ENCODE results near the gene OR6K3. TPM values are rescaled to one million over a fixed set of nuclear protein-coding genes. Genes with fewer than 3 reads are reported as not detected.

The OR6K3 gene
- polyA plus RNA-seq, 1 donor (not counting 4 experiments of a cell fraction or from before 2014, with no cell fraction given): not detected

- dilution Hi-C loops (cut with MboI; ENCODE audit: extremely low pct_ligation_motif_present, low sequenced_read_pairs): no loop called here
- FAIRE-seq: no peak
- no peak overlapping the region for H3K4me3 ChIP-seq (ENCODE audit: control insufficient read depth in 2 of 3, extremely low read depth in 1 of 3, insufficient read depth in 2 of 3, low read depth in 1 of 3, low read length in 3 of 3)
Observed at GRCh38 chr1:158706096-158706495, 14.4 kb downstream of the OR6K3 start.

GRCh38 chr1:158700552-158700951, 20.0 kb downstream of the OR6K3 start, which contains the start of gene OR6K2:
Gene OR6K2, minus strand, starts transcription at chr1:158700652. Its CDS starts 0 bp downstream, at chr1:158700652.
- H3K79me2 ChIP-seq (ENCODE audit: control insufficient read depth, insufficient read depth, low read length): no peaks in the 10 kb centered on the region
- TF ChIP-seq EZH2 (IDR thresholded peaks at IDR 0.05; ENCODE audit: low read length) (no peak), CTCF (optimal IDR thresholded peaks at IDR 0.05 in 1 of 3, IDR thresholded peaks at IDR 0.05 in 1 of 3, conservative IDR thresholded peaks at IDR 0.05 in 1 of 3; ENCODE audit: extremely low read depth in 1 of 3, insufficient read depth in 2 of 3, low read length in 3 of 3) (no peak)
- H3K36me3 ChIP-seq (ENCODE audit: control insufficient read depth in 2 of 2, extremely low read depth in 1 of 2, insufficient read depth in 2 of 2, low read length in 2 of 2): no peaks in the 10 kb centered on the region
- H3K9me3 ChIP-seq (ENCODE audit: control insufficient read depth, low read depth, low read length): no peaks in the 10 kb centered on the region
- DNase-seq (ENCODE audit: low read depth, low spot score): no peak
- H3K27me3 ChIP-seq (ENCODE audit: control insufficient read depth, extremely low read depth, insufficient read depth, low read length): no peaks in the 10 kb centered on the region
- no peak within 1 kb of the TSS for H3K27ac ChIP-seq (ENCODE audit: control insufficient read depth, insufficient read depth, low read length)
- no peak within 1 kb of the TSS for H3K4me3 ChIP-seq (ENCODE audit: control insufficient read depth in 2 of 3, extremely low read depth in 1 of 3, insufficient read depth in 2 of 3, low read depth in 1 of 3, low read length in 3 of 3)
- no peak for FAIRE-seq
- H4K20me1 ChIP-seq (ENCODE audit: control insufficient read depth, extremely low read depth, insufficient read depth, low read length): no peaks in the 10 kb centered on the region
- dilution Hi-C loops (cut with MboI; ENCODE audit: extremely low pct_ligation_motif_present, low sequenced_read_pairs): no loop called here
- no peak within 1 kb of the TSS for H3K4me2 ChIP-seq (ENCODE audit: control insufficient read depth, extremely low read depth, insufficient read depth, low read depth, low read length)
- no peak within 1 kb of the TSS for H3K9ac ChIP-seq (ENCODE audit: control insufficient read depth, extremely low read depth, insufficient read depth, low read length)
- H3K4me1 ChIP-seq (ENCODE audit: control insufficient read depth, extremely low read depth, insufficient read depth, low read length): no peaks in the 10 kb centered on the region
- H2AFZ ChIP-seq (ENCODE audit: control insufficient read depth, low read length): no peak within 1 kb of the TSS
- H3K9me1 ChIP-seq (ENCODE audit: control insufficient read depth, extremely low read depth, insufficient read depth, low read length): no peaks in the 10 kb centered on the region

More at GRCh38 chr1:158706096-158706495, 14.4 kb downstream of the OR6K3 start:
- Histone ChIP-seq H2AFZ (ENCODE audit: control insufficient read depth, low read length) (no peak overlapping the region), H3K36me3 (ENCODE audit: control insufficient read depth in 2 of 2, extremely low read depth in 1 of 2, insufficient read depth in 2 of 2, low read length in 2 of 2) (no peaks in the 10 kb centered on the region), H3K27me3 (ENCODE audit: control insufficient read depth, extremely low read depth, insufficient read depth, low read length) (no peaks in the 10 kb centered on the region), H3K27ac (ENCODE audit: control insufficient read depth, insufficient read depth, low read length) (no peak overlapping the region), H4K20me1 (ENCODE audit: control insufficient read depth, extremely low read depth, insufficient read depth, low read length) (no peaks in the 10 kb centered on the region), H3K9ac (ENCODE audit: control insufficient read depth, extremely low read depth, insufficient read depth, low read length) (no peak overlapping the region), H3K9me3 (ENCODE audit: control insufficient read depth, low read depth, low read length) (no peaks in the 10 kb centered on the region), H3K9me1 (ENCODE audit: control insufficient read depth, extremely low read depth, insufficient read depth, low read length) (no peaks in the 10 kb centered on the region), H3K4me2 (ENCODE audit: control insufficient read depth, extremely low read depth, insufficient read depth, low read depth, low read length) (no peak overlapping the region), H3K4me1 (ENCODE audit: control insufficient read depth, extremely low read depth, insufficient read depth, low read length) (no peaks in the 10 kb centered on the region), H3K79me2 (ENCODE audit: control insufficient read depth, insufficient read depth, low read length) (no peaks in the 10 kb centered on the region)
- TF ChIP-seq EZH2 (IDR thresholded peaks at IDR 0.05; ENCODE audit: low read length): no peak
- TF ChIP-seq CTCF (optimal IDR thresholded peaks at IDR 0.05 in 1 of 3, IDR thresholded peaks at IDR 0.05 in 1 of 3, conservative IDR thresholded peaks at IDR 0.05 in 1 of 3; ENCODE audit: extremely low read depth in 1 of 3, insufficient read depth in 2 of 3, low read length in 3 of 3): no peak
- DNase-seq (ENCODE audit: low read depth, low spot score): no peak

Data from keratinocyte (primary cell).